Fibroblast of villous mesenchyme (primary cell): ENCODE data around the gene INPP4B. TPM values are rescaled to one million over a fixed set of nuclear protein-coding genes. Genes with fewer than 3 reads are reported as not detected.
A peak's percentile ranks its signal among the peaks of the same experiment; 100 is the strongest.

Source experiments
- DNase-seq: peaks from one replicate; pipeline ENCODE4 v3.0.0-alpha.2; 2010; ENCODE audit warnings: low read depth
- H3K4me3 ChIP-seq: 2 replicates; pipeline ENCODE4 v1.5.1; 2011; ENCODE audit warnings: low read depth, mild to moderate bottlenecking, low read length
- CTCF ChIP-seq: IDR thresholded peaks from 2 replicates; pipeline ENCODE4 v1.5.1; 2012; ENCODE audit warnings: low read depth, mild to moderate bottlenecking, low read length; ENCODE audit not compliant: insufficient read depth
- total RNA-seq: library from RNA; depleted of rRNA; stranded (reverse); fragments of >200 nt; gene quantifications from 2 replicates; pipeline ENCODE4 v1.2.3, GENCODE V29; 2012

INPP4B gene
- total RNA-seq, 1 donor: 64.3 TPM

GRCh38 chr4:142423861-142424260 lies 422.2 kb downstream of the INPP4B start:
- DNase-seq: no peak
- TF ChIP-seq CTCF: no peak
- H3K4me3 ChIP-seq: no peak overlapping the region

GRCh38 chr4:142420311-142421095 lies 425.6 kb downstream of the INPP4B start:
- no peak for TF ChIP-seq CTCF
- H3K4me3 ChIP-seq: no peak overlapping the region
- DNase-seq: no peak

DNA sequence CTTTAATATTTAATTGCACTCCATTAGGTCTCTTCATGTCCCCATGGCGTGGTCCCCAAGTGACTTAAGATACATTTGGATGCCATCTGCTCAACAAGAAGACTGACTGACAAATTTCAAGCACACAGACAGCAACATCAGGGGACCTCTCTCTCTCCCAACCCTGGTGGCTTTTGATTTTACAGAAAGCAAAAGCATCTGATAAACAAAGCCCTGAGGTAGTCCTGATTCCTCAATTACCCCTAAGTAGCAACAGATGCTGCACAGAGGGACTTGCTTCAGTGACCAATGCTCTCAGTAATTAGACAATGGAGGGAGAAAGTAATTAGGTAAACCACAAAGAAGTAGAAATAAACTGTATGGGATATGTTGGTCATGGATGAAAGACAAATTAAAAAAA lies 426.4 kb downstream of the INPP4B start:
- no peak for TF ChIP-seq CTCF
- no peak for DNase-seq
- no peak overlapping the region for H3K4me3 ChIP-seq

- DNase-seq: no peak
- H3K4me3 ChIP-seq: no peak overlapping the region
- no peak for TF ChIP-seq CTCF
These were observed 427.4 kb downstream of the INPP4B start for GRCh38 chr4:142418697-142419096.

DNA sequence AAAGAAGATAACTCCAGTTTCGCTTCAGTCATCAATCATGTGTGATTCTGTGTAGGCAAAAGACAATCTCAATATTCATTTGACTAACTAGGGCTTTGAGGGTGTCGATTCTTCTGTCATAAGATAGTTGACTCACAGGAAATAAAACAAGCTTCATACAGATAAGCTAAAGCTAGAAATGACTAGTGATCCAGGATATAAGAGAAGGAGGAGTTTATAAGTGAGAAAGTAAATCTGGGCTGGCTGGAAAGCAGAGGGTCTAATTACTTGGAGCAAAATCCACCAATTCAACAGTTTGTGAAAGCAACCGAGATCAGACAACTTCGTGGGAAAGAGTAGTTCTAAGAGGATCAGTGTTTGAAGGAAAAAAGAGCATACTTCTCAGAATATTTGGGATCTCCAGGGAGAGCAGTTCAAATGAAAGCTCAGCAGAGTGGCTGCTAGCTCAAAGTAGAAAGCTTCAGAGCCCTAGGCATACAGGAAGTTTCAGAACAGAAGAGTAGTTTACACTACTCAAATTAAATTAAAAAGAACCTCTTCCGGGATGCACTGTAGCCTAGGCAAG lies 429.3 kb downstream of the INPP4B start:
- DNase-seq: peak; percentile 21
- H3K4me3 ChIP-seq: no peak overlapping the region
- TF ChIP-seq CTCF: no peak

DNA sequence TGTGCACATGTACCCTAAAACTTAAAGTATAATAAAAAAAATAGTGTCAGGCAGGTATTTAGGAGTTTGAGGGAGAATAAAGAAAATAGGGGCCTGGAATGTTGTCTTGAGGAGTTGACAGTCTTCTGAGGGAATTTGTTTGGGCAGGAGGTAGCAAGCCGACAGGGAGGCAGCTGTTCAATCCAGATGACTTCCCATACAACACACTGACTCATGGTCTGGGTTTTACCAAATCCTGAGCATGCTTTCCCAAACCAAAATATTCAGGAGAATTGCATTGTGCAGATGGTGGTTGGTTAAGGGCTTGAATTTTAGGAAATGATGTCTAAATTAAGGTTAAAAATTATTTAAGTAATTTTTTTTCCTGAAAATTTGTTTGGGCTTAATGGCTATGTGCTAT lies 430.0 kb downstream of the INPP4B start:
- H3K4me3 ChIP-seq: no peak overlapping the region
- peak; percentile 45 for DNase-seq
- TF ChIP-seq CTCF: no peak
